ENCODE results near the gene ASAP3. TPM values are rescaled to one million over a fixed set of nuclear protein-coding genes. Genes with fewer than 3 reads are reported as not detected.

The ASAP3 gene
- total and polyA plus RNA-seq, 9 of the 15 experiments (the other 6 are each of a cell fraction or from before 2014, with no cell fraction given), result 1.7 to 31.2 (median 17.4) TPM

- no peak overlapping the region for H3K9ac ChIP-seq (ENCODE audit: insufficient read depth in 1 of 2, low read depth in 2 of 2, low read length in 2 of 2)
- TF ChIP-seq TEAD1 (CRISPR knock-in tag; IDR thresholded peaks at IDR 0.05) (no peak), MXI1 (IDR thresholded peaks at IDR 0.05; ENCODE audit: low read depth, low read length) (no peak), MCM5 (IDR thresholded peaks at IDR 0.05; ENCODE audit: low read depth) (no peak), ZNF75A (CRISPR knock-in tag; IDR thresholded peaks at IDR 0.05) (no peak), MAFG (tag; conservative IDR thresholded peaks at IDR 0.05) (no peak), NONO (IDR thresholded peaks at IDR 0.05; ENCODE audit: low read depth in 2 of 2, low read length in 1 of 2) (no peak), ETS2 (tag; IDR thresholded peaks at IDR 0.05; ENCODE audit: borderline replicate concordance, poor library complexity, severe bottlenecking) (no peak)
- no peaks in the 10 kb centered on the region for H4K20me1 ChIP-seq (replicated peaks; ENCODE audit: control insufficient read depth, insufficient read depth, low read length)
- no TSS peak for BruUV-seq (replicated peaks)
- intact Hi-C loops (cut with micrococcal nuclease) (no loop called here), in situ Hi-C loops (cut with MboI) (no loop called here)
- peaks cover 0 to 5% of the 10 kb centered on the region in 2 experiments; a peak in 2 of 5 replicates for H3K27me3 ChIP-seq (ENCODE audit: control insufficient read depth in 2 of 2, insufficient read depth in 2 of 2, low read length in 2 of 2)
- no peak for DNase-seq (ENCODE audit: extremely low read depth in 1 of 4, low spot score in 3 of 4)
- H3K36me3 ChIP-seq (ENCODE audit: control insufficient read depth, insufficient read depth, low read length), result no peaks in the 10 kb centered on the region
- no peak overlapping the region for H2AFZ ChIP-seq (ENCODE audit: low read depth, low read length)
- no peaks in the 10 kb centered on the region; the same call in 1 of the 2 replicates for H3K9me3 ChIP-seq (replicated peaks; ENCODE audit: control insufficient read depth, insufficient read depth, low read depth, low read length)
- H3K4me1 ChIP-seq (replicated peaks in 1 of 2; ENCODE audit: control insufficient read depth in 2 of 2, insufficient read depth in 2 of 2, low read length in 2 of 2), result peaks cover 4 to 12% of the 10 kb centered on the region in 2 experiments
- no peak overlapping the region for H3K27ac ChIP-seq (ENCODE audit: extremely low read depth, low read depth, low read length)
- POLR2A ChIA-PET, result no interaction called here
- ATAC-seq, result no peak
- H3K79me2 ChIP-seq (ENCODE audit: control insufficient read depth, insufficient read depth, low read length), result no peaks in the 10 kb centered on the region
- H3K9me1 ChIP-seq (ENCODE audit: control insufficient read depth, insufficient read depth, low read length), result no peaks in the 10 kb centered on the region
- no peak for FAIRE-seq
- CTCF ChIA-PET (ENCODE audit: low intra/inter-chr PET ratio), result no interaction called here
- H3K4me2 ChIP-seq (ENCODE audit: insufficient read depth, low read length), result no peak overlapping the region
- 22% methylated on average over 7 of the region's 7 CpGs for WGBS (ENCODE audit: insufficient coverage, low coverage, missing lambda C conversion rate)
- H3K4me3 ChIP-seq, result no peak overlapping the region
These were observed 86.1 kb downstream of the ASAP3 start for GRCh38 chr1:23397908-23398307.
